Activated T-cell treated with anti-CD3 and anti-CD28 coated beads for 1 hour (primary cell): ENCODE measurements around the gene CACNA2D1.

Experiments used
- DNase-seq: peaks from one replicate; pipeline ENCODE4 v3.0.0-alpha.2; 2020; ENCODE audit warnings: low read depth

Gene CACNA2D1

DNA sequence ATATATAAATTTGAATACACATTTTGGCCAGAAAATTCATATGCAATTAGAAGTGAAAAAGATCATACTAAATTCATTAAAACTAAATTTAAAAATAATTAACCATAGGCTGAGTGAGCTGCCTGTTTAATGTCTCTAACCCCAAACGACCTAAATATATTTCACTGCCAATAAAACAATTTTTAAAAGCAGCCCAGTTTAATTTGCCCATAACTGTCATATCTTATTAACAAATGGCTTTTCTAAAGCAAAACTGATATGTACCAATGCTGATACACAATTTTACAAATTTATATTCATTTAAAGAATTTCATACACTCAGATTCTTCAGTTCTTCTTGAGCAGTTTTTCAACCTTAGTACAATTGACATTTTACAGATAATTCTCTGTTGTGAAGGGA, 99.9 kb downstream of the CACNA2D1 start:
- DNase-seq: no peak

DNA sequence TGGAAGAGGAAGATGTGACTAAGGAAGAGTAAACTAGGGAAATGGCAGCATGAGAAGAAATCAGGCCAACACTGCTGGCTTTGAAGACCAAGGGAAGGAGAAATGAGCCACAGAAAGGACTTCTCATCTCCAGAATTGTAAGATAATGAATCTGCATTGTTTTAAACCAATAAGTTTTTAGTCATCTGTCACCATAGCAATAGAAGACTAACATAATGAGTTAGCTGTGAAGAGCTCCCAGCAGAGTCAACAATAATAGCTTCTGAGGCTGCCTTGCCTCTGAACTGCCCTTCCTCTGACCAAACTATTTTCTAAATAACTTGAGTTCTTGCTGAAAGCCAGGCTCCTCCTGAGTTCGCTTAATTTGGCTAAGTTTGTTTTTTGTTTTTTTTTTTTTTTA, 103.6 kb downstream of the CACNA2D1 start:
- DNase-seq: no peak

- DNase-seq: no peak
Observed at GRCh38 chr7:82335927-82336326, 107.7 kb downstream of the CACNA2D1 start.

GRCh38 chr7:82335001-82335400, 108.6 kb downstream of the CACNA2D1 start:
- no peak for DNase-seq

DNA sequence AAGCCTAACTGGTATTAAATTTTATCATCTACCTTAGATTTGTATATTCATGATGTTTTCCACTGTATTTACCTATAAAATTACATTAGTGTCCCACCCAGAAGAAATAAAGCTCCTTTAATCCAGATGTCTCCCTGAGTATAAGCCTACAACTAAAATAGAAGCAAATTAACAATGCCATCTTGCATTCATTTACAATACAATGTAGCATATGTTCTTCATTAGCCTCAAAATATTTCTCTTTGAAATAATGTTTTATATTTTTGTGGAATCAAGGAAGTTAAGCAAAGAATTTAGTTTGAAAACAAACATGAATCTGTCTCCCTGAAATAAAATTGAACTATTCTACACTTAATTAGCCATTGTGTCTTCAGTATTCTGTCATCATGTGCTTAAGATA, 112.3 kb downstream of the CACNA2D1 start:
- DNase-seq: no peak

GRCh38 chr7:82330706-82331215, 112.8 kb downstream of the CACNA2D1 start:
- no peak for DNase-seq

DNA sequence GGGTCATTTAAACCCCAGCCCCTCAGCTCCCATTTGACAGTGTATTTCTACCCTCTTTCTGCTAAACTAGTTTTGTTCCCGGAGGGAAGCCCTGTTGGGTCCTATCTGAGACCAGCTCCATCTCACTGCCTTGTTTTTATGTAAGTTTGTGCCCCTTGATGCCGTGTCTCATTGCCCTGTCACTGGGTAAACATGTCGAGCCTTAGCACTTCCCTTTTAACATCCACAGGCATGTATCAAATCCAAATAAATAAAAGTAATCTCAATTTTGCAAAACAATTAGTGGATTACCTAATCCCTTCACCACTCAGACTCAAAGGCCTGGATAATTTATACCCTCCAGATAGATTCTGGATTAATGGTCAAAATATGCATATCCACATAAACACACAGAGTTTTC, 115.7 kb downstream of the CACNA2D1 start:
- DNase-seq: no peak

- DNase-seq: no peak
Observed at GRCh38 chr7:82325416-82325815, 118.2 kb downstream of the CACNA2D1 start.

- DNase-seq: no peak
Observed at GRCh38 chr7:82323806-82324205, 119.8 kb downstream of the CACNA2D1 start.

- DNase-seq: no peak
Observed at GRCh38 chr7:82319674-82320118, 123.9 kb downstream of the CACNA2D1 start.

- DNase-seq: no peak
Observed at GRCh38 chr7:82318786-82319185, 124.8 kb downstream of the CACNA2D1 start.

- no peak for DNase-seq
Observed at GRCh38 chr7:82317760-82318159, 125.8 kb downstream of the CACNA2D1 start.

DNA sequence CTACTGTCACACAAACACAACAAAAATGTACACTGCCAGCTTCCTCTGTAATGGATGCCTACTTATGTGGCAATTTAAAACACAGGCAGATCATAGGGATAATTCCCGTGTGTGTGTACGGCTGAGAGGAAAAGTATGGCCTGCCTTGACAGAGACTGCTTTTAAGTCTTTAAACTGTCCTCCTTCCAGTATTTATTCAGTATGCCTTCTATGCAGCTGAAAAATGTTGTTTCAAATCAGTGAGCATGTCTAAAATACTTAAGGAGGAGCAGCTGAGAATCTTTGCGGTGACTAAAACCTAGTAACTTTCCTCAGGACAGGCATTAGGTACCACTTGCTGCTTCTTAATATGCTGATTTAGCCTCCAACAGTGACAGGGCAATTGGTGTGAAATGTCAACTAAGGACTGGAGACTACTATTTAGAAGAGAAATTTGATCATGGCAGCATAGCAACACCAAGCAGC, 126.3 kb downstream of the CACNA2D1 start:
- DNase-seq: no peak

GRCh38 chr7:82313269-82313668, 130.3 kb downstream of the CACNA2D1 start:
- no peak for DNase-seq

DNA sequence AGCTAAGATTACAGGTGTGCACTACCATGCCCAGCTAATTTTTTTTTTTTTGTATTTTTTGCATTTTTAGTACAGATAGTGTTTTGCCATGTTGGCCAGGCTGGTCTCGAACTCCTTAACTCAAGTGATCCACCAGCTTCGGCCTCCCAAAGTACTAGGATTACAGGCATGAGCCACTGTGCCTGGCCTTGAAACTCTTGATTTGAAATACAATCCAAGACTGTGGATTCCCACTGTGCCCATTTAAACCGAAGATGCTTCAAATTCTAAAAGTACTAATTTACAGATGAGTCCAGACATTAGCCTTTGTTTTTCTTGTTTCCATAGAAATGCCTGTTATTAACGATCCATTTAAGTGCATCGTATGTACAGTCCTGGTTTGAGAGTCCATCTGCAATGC, 130.9 kb downstream of the CACNA2D1 start:
- no peak for DNase-seq

DNA sequence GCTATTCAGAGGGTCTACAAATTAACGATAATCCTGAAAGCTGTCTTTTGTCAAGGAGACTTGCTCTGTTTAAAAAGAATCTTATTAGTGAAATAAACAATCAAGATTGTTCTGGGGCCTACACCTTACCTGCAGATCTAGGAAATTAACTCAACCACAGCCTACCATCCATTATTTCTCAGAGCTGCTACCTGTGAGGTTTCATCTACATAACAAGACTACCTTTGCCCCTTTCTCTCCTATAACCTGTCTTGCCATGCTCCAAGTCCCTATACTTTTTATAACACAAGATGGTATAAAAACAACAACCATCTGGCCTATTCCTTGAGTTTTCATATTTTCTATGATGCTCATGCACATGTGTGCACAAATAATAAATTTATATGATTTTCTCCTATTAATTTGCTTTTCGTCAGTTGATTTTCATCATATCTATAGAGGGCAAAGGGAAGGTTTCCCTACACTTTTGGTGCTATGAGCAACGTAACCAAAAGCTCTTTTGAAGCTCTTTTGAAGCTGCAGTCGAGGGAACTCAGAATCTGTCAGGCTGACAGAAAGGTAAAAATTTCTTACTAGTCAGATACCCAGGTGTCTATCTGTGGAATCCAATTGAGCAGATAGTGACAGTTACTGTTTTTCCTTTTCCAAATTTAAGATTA, 138.1 kb downstream of the CACNA2D1 start:
- no peak for DNase-seq

GRCh38 chr7:82294865-82295264, 148.7 kb downstream of the CACNA2D1 start:
- DNase-seq: no peak

- DNase-seq: no peak
Observed at GRCh38 chr7:82294382-82294784, 149.2 kb downstream of the CACNA2D1 start.

- no peak for DNase-seq
Observed at GRCh38 chr7:82293467-82293866, 150.1 kb downstream of the CACNA2D1 start.

- DNase-seq: no peak
Observed at GRCh38 chr7:82291931-82292330, 151.6 kb downstream of the CACNA2D1 start.

DNA sequence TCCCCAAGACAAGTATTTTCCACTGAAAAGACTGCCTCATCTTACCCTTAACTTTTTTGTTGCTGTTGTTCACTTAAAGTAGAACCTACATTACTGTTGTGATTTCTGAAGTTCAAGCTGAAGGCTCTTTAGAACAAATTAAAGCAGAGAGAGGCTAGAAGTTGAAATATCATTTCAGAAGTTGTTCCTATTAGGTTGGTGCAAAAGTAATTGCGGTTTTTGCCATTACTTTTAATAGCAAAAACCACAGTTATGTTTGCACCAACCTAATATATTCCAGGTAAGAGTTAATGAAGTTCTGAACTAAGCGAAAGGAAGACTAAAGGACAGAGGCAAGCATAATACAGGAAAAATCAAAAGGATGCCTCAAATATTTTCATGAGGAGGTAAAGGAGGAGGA, 153.7 kb downstream of the CACNA2D1 start:
- DNase-seq: no peak

- no peak for DNase-seq
Observed at GRCh38 chr7:82289152-82289535, 154.4 kb downstream of the CACNA2D1 start.

DNA sequence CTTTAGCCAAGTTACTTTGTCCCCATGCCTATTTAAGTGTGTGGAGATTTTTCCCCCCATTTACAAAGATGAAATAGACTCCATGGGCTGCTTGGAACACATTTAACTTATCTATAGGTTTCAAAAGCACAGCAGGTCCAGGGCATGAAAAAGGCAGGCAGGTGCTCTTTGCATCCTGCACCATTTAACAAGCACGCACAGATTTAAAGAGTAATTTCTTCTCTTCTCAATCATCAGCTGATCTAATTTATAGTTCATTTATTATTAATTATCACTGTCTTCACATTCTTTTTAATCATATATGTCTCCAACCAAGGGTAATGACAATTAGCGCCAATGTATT, 156.8 kb downstream of the CACNA2D1 start:
- no peak for DNase-seq

- no peak for DNase-seq
Observed at GRCh38 chr7:82286096-82286797, 157.3 kb downstream of the CACNA2D1 start.
